Tongue (tissue), 3 donors: ENCODE results near the gene KTN1. TPM values are rescaled to one million over a fixed set of nuclear protein-coding genes. Genes with fewer than 3 reads are reported as not detected.

Source experiments
- DNase-seq: peaks from one replicate; pipeline ENCODE4 v3.0.0-alpha.2; 2015
- small RNA-seq: library from RNA; depleted of rRNA; stranded (forward); fragments of <200 nt; gene quantifications from one replicate; pipeline ENCODE3, GENCODE V24; 2014; ENCODE audit warnings: low replicate concordance
- total RNA-seq: library from RNA; depleted of rRNA; stranded (reverse); fragments of >200 nt; gene quantifications from one replicate; pipeline ENCODE4 v1.2.3, GENCODE V29; 2014

Gene KTN1
- total RNA-seq, 1 donor from 2014 or later, result 209 TPM

- DNase-seq, result peak; percentile 23
These were observed 135.9 kb downstream of the KTN1 start for GRCh38 chr14:55715889-55716288.

GRCh38 chr14:55717621-55718020 is 137.6 kb downstream of the KTN1 start:
- no peak for DNase-seq

- no peak for DNase-seq
These were observed 138.5 kb downstream of the KTN1 start for GRCh38 chr14:55718551-55718950.

GRCh38 chr14:55720796-55721195 is 140.8 kb downstream of the KTN1 start:
- DNase-seq, result no peak

GRCh38 chr14:55721353-55721752 is 141.3 kb downstream of the KTN1 start:
- no peak for DNase-seq

- no peak for DNase-seq
These were observed 142.0 kb downstream of the KTN1 start for GRCh38 chr14:55722054-55722453.

- no peak for DNase-seq
These were observed 144.7 kb downstream of the KTN1 start for GRCh38 chr14:55724736-55725135.

- no peak for DNase-seq
These were observed 150.7 kb downstream of the KTN1 start for GRCh38 chr14:55730592-55731310.

GRCh38 chr14:55731311-55731872 is 151.4 kb downstream of the KTN1 start:
- DNase-seq, result no peak

- peak; percentile 45 for DNase-seq
These were observed 152.0 kb downstream of the KTN1 start for GRCh38 chr14:55731881-55732498.

- DNase-seq, result no peak
These were observed 153.6 kb downstream of the KTN1 start for GRCh38 chr14:55733599-55733998.

Small RNA genes within 50 kb of the gene (small RNA-seq; reads per million reads assigned to genes)
- not detected for gene RF00019

Other genes starting within 250 kb of the KTN1 start
- 21.7 TPM for gene ATG14, start 168.4 kb upstream of the KTN1 start, total RNA-seq
- not detected for gene TBPL2, start 139.6 kb upstream of the KTN1 start, total RNA-seq